GM18499 (cell line): ENCODE data around the gene SHH.

Experiments used
- ATAC-seq: cut with Tn5 transposase; IDR thresholded peaks from one replicate; pipeline ENCODE4 v1.9.1; 2021; ENCODE audit warnings: moderate number of reproducible peaks; ENCODE audit not compliant: insufficient read depth, unreplicated experiment

SHH gene

GRCh38 chr7:155750255-155751125 lies 61.8 kb downstream of the SHH start:
- no peak for ATAC-seq
